ENCODE measurements around the gene TMEM108. TPM values are rescaled to one million over a fixed set of nuclear protein-coding genes. Genes with fewer than 3 reads are reported as not detected.
A peak's percentile ranks its signal among the peaks of the same experiment; 100 is the strongest.
"Not testable (repeated sequence)": the region's sequence is repeated elsewhere in the genome, so short reads cannot be mapped to it uniquely, and the experiment has no call there.

The TMEM108 gene
- not detected for total RNA-seq

DNA sequence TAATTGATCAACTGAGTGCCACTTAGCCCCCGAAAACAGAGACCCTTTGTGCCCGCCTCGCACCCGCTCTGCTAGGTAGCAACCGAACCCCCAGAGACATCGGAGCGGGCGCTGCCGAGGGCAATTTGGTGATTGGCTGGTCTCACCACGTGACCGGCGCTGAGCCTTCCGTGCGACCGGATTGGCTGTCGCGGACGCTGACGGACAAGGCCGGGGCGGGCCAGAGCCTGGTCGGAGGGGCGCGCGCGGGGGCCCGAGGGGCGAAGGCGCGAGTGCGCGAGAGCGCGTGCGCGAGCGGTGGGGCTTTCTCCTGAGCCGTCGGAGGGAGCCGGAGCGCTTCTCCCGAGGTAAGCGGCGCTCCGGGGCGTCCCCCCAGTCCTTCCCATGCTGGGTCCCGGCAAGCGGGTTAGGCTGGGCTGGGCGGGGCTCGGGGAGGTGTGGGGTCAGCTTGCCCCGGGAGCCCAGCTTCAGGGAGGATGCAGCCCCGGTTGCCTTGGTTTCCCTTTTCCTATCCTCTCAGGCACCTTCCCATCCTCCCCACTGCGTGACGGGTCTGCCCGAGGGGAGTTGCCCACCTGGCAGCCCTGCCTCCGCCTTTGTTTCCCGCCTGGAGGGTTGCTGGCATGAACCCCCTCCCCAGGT is at the start of gene TMEM108:
Gene TMEM108 (plus strand): TSS at position 303 of the 642 bp plus-strand sequence.
- DNase-seq (ENCODE audit: low spot score in 2 of 2) = peak in 1 of 2 donors; percentile 49
- no peaks in the 10 kb centered on the region for H3K9me3 Mint-ChIP-seq
- peaks cover 6% of the 10 kb centered on the region in 2 donors for H3K36me3 Mint-ChIP-seq
- ATAC-seq = peak; percentile 43 to 83
- H3K27ac Mint-ChIP-seq = no peak within 1 kb of the TSS

DNA sequence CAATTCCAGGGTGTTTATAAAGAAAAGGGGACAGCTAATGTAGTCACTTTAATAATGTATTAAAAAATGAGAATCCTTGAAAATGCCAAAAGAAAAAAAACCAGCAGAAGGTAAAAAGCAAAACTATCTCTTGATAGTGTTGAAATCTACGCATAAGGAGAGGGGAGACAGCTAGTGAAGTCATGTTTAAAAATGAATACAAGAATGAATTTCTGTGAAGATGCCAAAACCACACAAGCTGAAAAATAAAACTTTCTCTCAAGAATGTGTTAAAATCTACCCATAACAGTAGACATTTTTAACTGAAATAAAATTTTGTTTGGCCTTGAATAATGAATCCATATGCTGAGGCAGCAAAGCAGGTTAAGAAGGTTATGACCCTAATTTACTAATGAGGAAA is 42.2 kb upstream of the TMEM108 start:
- Mint-ChIP-seq H3K27ac (no peak overlapping the region), H3K9me3 (no peaks in the 10 kb centered on the region), H3K36me3 (no peaks in the 10 kb centered on the region)
- DNase-seq (ENCODE audit: low spot score in 2 of 2) (no peak), ATAC-seq (no peak)

GRCh38 chr3:132997404-132998185 is 40.6 kb upstream of the TMEM108 start:
- ATAC-seq (no peak), DNase-seq (ENCODE audit: low spot score in 2 of 2) (no peak)
- H3K27ac Mint-ChIP-seq = no peak overlapping the region
- no peaks in the 10 kb centered on the region for H3K36me3 Mint-ChIP-seq
- no peaks in the 10 kb centered on the region for H3K9me3 Mint-ChIP-seq

GRCh38 chr3:133005032-133005431 is 33.2 kb upstream of the TMEM108 start:
- peaks cover 7 to 12% of the 10 kb centered on the region in 2 donors for H3K9me3 Mint-ChIP-seq
- H3K36me3 Mint-ChIP-seq; H3K27ac Mint-ChIP-seq; ATAC-seq; DNase-seq (ENCODE audit: low spot score in 2 of 2): not testable (repeated sequence)

- Mint-ChIP-seq H3K27ac (no peak overlapping the region), H3K9me3 (peaks cover 15 to 18% of the 10 kb centered on the region in 2 donors), H3K36me3 (peaks cover 6 to 11% of the 10 kb centered on the region in 2 donors)
- DNase-seq (ENCODE audit: low spot score in 2 of 2) (no peak), ATAC-seq (no peak)
Measured at GRCh38 chr3:133007601-133008000, 30.6 kb upstream of the TMEM108 start.

DNA sequence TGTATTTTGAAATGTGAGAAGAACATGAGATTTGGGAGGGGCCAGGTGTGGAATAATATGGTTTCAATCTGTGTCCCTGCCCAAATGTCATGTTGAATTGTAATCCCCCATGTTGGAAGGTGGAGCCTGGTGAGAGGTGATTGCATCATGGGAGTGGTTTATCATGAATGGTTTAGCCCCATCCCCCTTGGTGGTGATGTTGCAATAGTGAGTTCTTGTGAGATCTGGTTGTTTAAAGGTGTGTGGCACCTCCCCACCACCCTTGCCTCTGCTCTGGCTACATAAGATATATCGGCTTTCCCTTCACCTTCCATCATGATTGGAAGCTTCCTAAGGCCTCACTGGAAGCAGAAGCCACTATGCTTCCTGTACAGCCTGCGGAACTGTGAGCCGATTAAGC is 23.9 kb upstream of the TMEM108 start:
- ATAC-seq = no peak
- H3K27ac Mint-ChIP-seq = no peak overlapping the region
- H3K36me3 Mint-ChIP-seq = peaks cover 6 to 11% of the 10 kb centered on the region in 2 donors
- no peak for DNase-seq (ENCODE audit: low spot score in 2 of 2)
- H3K9me3 Mint-ChIP-seq = peaks cover 12 to 14% of the 10 kb centered on the region in 2 donors

- DNase-seq (ENCODE audit: low spot score in 2 of 2); H3K9me3 Mint-ChIP-seq; H3K27ac Mint-ChIP-seq; ATAC-seq; H3K36me3 Mint-ChIP-seq: not testable (repeated sequence)
Measured at GRCh38 chr3:133015573-133015972, 22.6 kb upstream of the TMEM108 start.

- H3K36me3 Mint-ChIP-seq = peaks cover 0 to 5% of the 10 kb centered on the region in 2 donors
- H3K27ac Mint-ChIP-seq = no peak overlapping the region
- H3K9me3 Mint-ChIP-seq = peaks cover 3 to 6% of the 10 kb centered on the region in 2 donors
- ATAC-seq = no peak
- no peak for DNase-seq (ENCODE audit: low spot score in 2 of 2)
Measured at GRCh38 chr3:133016838-133017309, 21.3 kb upstream of the TMEM108 start.

GRCh38 chr3:133018921-133019320 is 19.3 kb upstream of the TMEM108 start:
- H3K9me3 Mint-ChIP-seq = no peaks in the 10 kb centered on the region
- no peak for DNase-seq (ENCODE audit: low spot score in 2 of 2)
- H3K27ac Mint-ChIP-seq = no peak overlapping the region
- no peak for ATAC-seq
- H3K36me3 Mint-ChIP-seq = no peaks in the 10 kb centered on the region

DNA sequence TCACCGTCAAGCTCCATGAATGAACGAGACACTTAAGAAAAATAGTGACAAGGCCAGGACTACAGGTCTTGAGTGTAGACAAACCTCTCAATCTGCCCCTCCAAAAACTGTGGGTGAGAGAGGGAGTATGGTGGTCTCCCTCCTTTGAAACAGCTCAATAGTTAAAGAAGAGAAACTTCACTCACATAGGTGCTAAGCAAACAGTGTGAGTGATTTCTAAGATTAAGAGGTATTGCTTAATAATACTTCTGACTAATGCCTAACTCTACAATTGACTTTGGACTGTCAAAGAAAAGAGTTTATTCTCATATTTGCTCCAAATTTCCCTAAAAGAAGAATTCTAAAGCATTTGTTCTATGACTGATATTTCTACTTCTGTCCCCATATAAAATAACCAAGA is 17.0 kb upstream of the TMEM108 start:
- Mint-ChIP-seq H3K9me3 (peaks cover 0 to under 1% of the 10 kb centered on the region in 2 donors), H3K27ac (no peak overlapping the region), H3K36me3 (no peaks in the 10 kb centered on the region)
- DNase-seq (ENCODE audit: low spot score in 2 of 2) (no peak), ATAC-seq (no peak)

DNA sequence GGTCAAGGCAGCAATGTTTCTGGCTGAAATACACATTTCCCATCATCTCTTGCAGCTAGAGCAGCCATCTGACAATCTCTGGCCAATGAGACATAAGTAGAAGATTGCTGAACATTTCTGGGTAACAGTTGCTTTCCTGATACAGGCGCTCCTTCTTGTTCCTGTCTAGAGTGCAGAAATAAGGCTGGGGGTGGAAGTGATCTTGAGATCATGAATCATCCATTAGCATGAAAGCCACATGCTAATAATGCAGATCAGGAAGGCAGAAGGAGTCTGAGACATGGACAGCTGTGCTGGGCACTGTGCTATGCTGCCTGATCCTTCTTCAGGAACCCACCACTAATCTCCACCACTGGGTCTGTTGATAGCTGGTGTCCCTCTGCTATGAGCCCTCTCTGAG is 14.8 kb upstream of the TMEM108 start:
- ATAC-seq = no peak
- Mint-ChIP-seq H3K27ac (no peak overlapping the region), H3K9me3 (peaks cover 0 to 4% of the 10 kb centered on the region in 2 donors), H3K36me3 (no peaks in the 10 kb centered on the region)
- DNase-seq (ENCODE audit: low spot score in 2 of 2) = no peak

- ATAC-seq = no peak
- H3K27ac Mint-ChIP-seq = no peak overlapping the region
- H3K9me3 Mint-ChIP-seq = peaks cover 0 to 4% of the 10 kb centered on the region in 2 donors
- no peak for DNase-seq (ENCODE audit: low spot score in 2 of 2)
- H3K36me3 Mint-ChIP-seq = no peaks in the 10 kb centered on the region
Measured at GRCh38 chr3:133025546-133025945, 12.6 kb upstream of the TMEM108 start.

GRCh38 chr3:133032301-133032700 is 5.9 kb upstream of the TMEM108 start:
- H3K36me3 Mint-ChIP-seq = peaks cover under 1% of the 10 kb centered on the region in 2 donors
- H3K27ac Mint-ChIP-seq = no peak overlapping the region
- peaks cover 0 to 4% of the 10 kb centered on the region in 2 donors for H3K9me3 Mint-ChIP-seq
- DNase-seq (ENCODE audit: low spot score in 2 of 2) (no peak), ATAC-seq (no peak)

DNA sequence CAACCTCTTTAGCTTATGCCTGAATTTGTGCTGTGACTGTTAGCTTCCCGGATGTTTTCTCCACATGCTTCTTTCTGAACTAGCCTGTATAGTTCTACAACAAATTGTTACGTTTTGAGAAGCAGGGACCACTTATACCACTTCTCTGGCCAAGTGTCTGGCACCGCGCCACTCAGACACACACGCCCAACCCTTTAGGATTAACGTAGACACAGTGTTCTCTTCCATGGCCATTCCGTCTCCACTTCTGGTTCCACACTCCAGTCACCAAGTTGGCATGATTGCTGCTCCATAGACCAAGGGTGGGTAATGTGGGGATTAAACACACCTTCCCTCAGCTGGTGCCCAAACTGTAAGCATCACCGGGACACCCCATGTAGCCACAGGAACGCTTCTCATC is 755 bp upstream of the TMEM108 start:
- DNase-seq (ENCODE audit: low spot score in 2 of 2) = no peak
- ATAC-seq = no peak
- Mint-ChIP-seq H3K27ac (no peak overlapping the region), H3K36me3 (peaks cover 6% of the 10 kb centered on the region in 2 donors), H3K9me3 (no peaks in the 10 kb centered on the region)

- Mint-ChIP-seq H3K36me3 (peaks cover 6% of the 10 kb centered on the region in 2 donors), H3K27ac (no peak overlapping the region), H3K9me3 (no peaks in the 10 kb centered on the region)
- ATAC-seq (peak in 1 of 2 donors; percentile 37), DNase-seq (ENCODE audit: low spot score in 2 of 2) (peak in 1 of 2 donors; percentile 2)
Measured at GRCh38 chr3:133038731-133039375, 662 bp downstream of the TMEM108 start.

DNA sequence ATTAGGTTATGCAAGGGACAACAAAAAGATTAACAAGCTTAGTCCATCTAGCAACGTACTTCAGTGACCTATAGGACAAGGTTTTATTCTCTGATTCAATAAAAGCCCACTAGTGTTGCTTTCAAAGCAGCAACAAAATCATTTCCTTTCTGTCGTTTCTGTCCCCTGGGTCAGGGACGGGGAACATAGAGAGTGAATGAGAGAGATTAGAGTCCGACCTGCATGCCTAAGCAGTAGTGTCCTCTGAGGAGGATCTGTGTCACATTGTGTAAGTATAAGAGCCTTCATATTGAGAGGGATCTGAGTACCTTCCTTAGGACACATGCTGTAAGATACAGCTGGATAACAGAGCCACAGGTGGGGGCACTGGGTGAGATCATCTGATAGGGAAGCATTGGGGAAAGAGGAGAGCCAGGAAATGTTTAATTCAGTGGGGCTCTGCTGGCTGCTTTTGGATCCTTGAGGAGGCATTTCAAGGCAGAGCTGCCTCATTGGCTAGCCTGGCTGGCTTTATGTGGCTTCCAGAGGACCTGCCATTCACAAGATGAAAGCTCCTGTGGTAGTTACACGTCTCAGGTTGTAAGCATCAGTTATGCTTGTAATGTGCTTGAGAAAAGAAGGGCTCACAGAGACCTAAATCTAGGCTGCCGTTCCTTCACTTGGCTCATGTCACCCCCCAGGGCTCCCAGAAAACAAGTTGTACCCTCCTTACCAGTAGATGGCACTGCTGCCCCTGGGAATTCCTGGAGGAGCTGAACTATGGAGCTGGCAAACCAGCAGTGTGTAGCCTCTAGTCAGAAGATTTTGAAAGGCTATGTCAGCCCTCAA is 2.7 kb downstream of the TMEM108 start:
- ATAC-seq (peak in 1 of 2 donors; percentile 49), DNase-seq (ENCODE audit: low spot score in 2 of 2) (peak in 1 of 2 donors; percentile 47)
- no peak overlapping the region for H3K27ac Mint-ChIP-seq
- peaks cover 6% of the 10 kb centered on the region in 2 donors for H3K36me3 Mint-ChIP-seq
- no peaks in the 10 kb centered on the region for H3K9me3 Mint-ChIP-seq

All from activated naive CD4-positive, alpha-beta T cell treated with anti-CD3 and anti-CD28 coated beads, Interleukin-2, amount 50 U/mL, for 72 hours (primary cell).